ENCODE data around the gene CLCN5. TPM values are rescaled to one million over a fixed set of nuclear protein-coding genes. Genes with fewer than 3 reads are reported as not detected.
A peak's percentile ranks its signal among the peaks of the same experiment; 100 is the strongest.

CLCN5 gene
- total RNA-seq (2022) (13.6 and 19.1 TPM in 2 replicates), Bru-seq, nascent RNA (percentile 63 among the genes with signal in this experiment), BruChase-seq, experiment 1, labeled RNA remaining after a 6-hour chase (percentile 61 among the genes with signal in this experiment), BruChase-seq, experiment 2, labeled RNA remaining after a 2-hour chase (percentile 56 among the genes with signal in this experiment)
- long read RNA-seq, partial matches to known transcripts, result 0 of 14 reads
- long read RNA-seq, other reads (novel, unspliced or antisense), result 14 of 14 reads

GRCh38 chrX:49922291-49923241 lies at the start of gene CLCN5:
Gene CLCN5 (plus strand): TSS chrX:49922596. CDS start chrX:49925299, 2,703 bp downstream.
- Mint-ChIP-seq H3K9me3 (ENCODE audit: low read depth, unreplicated experiment) (no peaks in the 10 kb centered on the region), H3K4me3 (ENCODE audit: low read depth, unreplicated experiment) (peak within 1 kb of the TSS; percentile 81), H3K4me1 (ENCODE audit: low read depth, unreplicated experiment) (peaks cover 25% of the 10 kb centered on the region), H3K27me3 (ENCODE audit: unreplicated experiment) (no peaks in the 10 kb centered on the region), H3K27ac (ENCODE audit: unreplicated experiment) (no peak within 1 kb of the TSS), H3K36me3 (ENCODE audit: insufficient read depth, unreplicated experiment) (peaks cover 13% of the 10 kb centered on the region)
- TF ChIP-seq CTCF (IDR thresholded peaks at IDR 0.05; ENCODE audit: unreplicated experiment), result no peak
- peak; percentile 96 for DNase-seq
- BruUV-seq (replicated peaks), result no TSS peak
- intact Hi-C loops (cut with micrococcal nuclease; ENCODE audit: unreplicated experiment), result loop anchor here (2.0 kb wide), 1 partner anchor 282 kb away; the partner anchor contains the start of gene CCNB3
- CTCF ChIA-PET, result interaction anchor here (0.7 to 1.4 kb wide), 7 partner anchors 15 to 177 kb away, joined by 3 to 6 read pairs (median 4); partner anchors contain the start of gene USP27X

- CTCF ChIA-PET, result interaction anchor here (0.5 to 1.5 kb wide), 6 partner anchors 8 to 836 kb away, joined by 3 to 4 read pairs (median 3); partner anchors contain the start of gene CLCN5
- H3K4me1 Mint-ChIP-seq (ENCODE audit: low read depth, unreplicated experiment), result no peaks in the 10 kb centered on the region
- no TSS peak for BruUV-seq (replicated peaks)
- TF ChIP-seq CTCF (IDR thresholded peaks at IDR 0.05; ENCODE audit: unreplicated experiment), result peak; percentile 39
- DNase-seq, result peak; percentile 42
- no peaks in the 10 kb centered on the region for H3K27me3 Mint-ChIP-seq (ENCODE audit: unreplicated experiment)
- no peak overlapping the region for H3K27ac Mint-ChIP-seq (ENCODE audit: unreplicated experiment)
- peaks cover 18% of the 10 kb centered on the region for H3K36me3 Mint-ChIP-seq (ENCODE audit: insufficient read depth, unreplicated experiment)
- no peaks in the 10 kb centered on the region for H3K9me3 Mint-ChIP-seq (ENCODE audit: low read depth, unreplicated experiment)
- intact Hi-C loops (cut with micrococcal nuclease; ENCODE audit: unreplicated experiment), result loop anchor here (2.0 to 5.0 kb wide), 2 partner anchors 116 to 584 kb away; no protein-coding TSS in a partner anchor
- no peak overlapping the region for H3K4me3 Mint-ChIP-seq (ENCODE audit: low read depth, unreplicated experiment)
Measured at GRCh38 chrX:49876750-49877149, 45.6 kb upstream of the CLCN5 start.

- Mint-ChIP-seq H3K36me3 (ENCODE audit: insufficient read depth, unreplicated experiment) (peaks cover 18% of the 10 kb centered on the region), H3K4me3 (ENCODE audit: low read depth, unreplicated experiment) (no peak overlapping the region)
- CTCF ChIA-PET, result interaction anchor here (0.5 to 1.5 kb wide), 6 partner anchors 8 to 837 kb away, joined by 3 to 4 read pairs (median 3); partner anchors contain the start of gene CLCN5
Measured at GRCh38 chrX:49877397-49878101, 44.8 kb upstream of the CLCN5 start.

More at GRCh38 chrX:49877397-49878101, 44.8 kb upstream of the CLCN5 start:
- no TSS peak for BruUV-seq (replicated peaks)
- no peak for TF ChIP-seq CTCF (IDR thresholded peaks at IDR 0.05; ENCODE audit: unreplicated experiment)
- H3K9me3 Mint-ChIP-seq (ENCODE audit: low read depth, unreplicated experiment), result no peaks in the 10 kb centered on the region
- DNase-seq, result no peak
- H3K27me3 Mint-ChIP-seq (ENCODE audit: unreplicated experiment), result no peaks in the 10 kb centered on the region
- intact Hi-C loops (cut with micrococcal nuclease; ENCODE audit: unreplicated experiment), result loop anchor here (2.0 to 5.0 kb wide), 2 partner anchors 117 to 585 kb away; no protein-coding TSS in a partner anchor
- no peaks in the 10 kb centered on the region for H3K4me1 Mint-ChIP-seq (ENCODE audit: low read depth, unreplicated experiment)
- H3K27ac Mint-ChIP-seq (ENCODE audit: unreplicated experiment), result no peak overlapping the region

Data from Calu3 (cell line).